ENCODE data around the gene MCAM. TPM values are rescaled to one million over a fixed set of nuclear protein-coding genes. Genes with fewer than 3 reads are reported as not detected.
A peak's percentile ranks its signal among the peaks of the same experiment; 100 is the strongest.

Gene MCAM
- total and polyA plus RNA-seq, 2 donors (not counting 3 experiments of a cell fraction or from before 2014, with no cell fraction given), result 1,027 to 2,543 TPM

- dilution Hi-C loops (cut with MboI; ENCODE audit: extremely low pct_ligation_motif_present, low sequenced_read_pairs), result no loop called here
- Histone ChIP-seq H3K9me1 (replicated peaks; ENCODE audit: control insufficient read depth, extremely low read depth, insufficient read depth, low read length) (no peaks in the 10 kb centered on the region), H4K20me1 (replicated peaks; ENCODE audit: control insufficient read depth, extremely low read depth, insufficient read depth, low read length) (no peaks in the 10 kb centered on the region), H3K27ac (ENCODE audit: insufficient read depth, low read depth, low read length) (peak overlapping the region; percentile 93), H3K9ac (replicated peaks; ENCODE audit: extremely low read depth, insufficient read depth, low read length) (peak overlapping the region; percentile 65), H3K4me3 (replicated peaks in 1 of 3; ENCODE audit: insufficient read depth in 1 of 3, low read depth in 1 of 3, low read length in 3 of 3) (peak overlapping the region in 2 of 3 experiments; percentile 29 to 87), H3K4me2 (ENCODE audit: insufficient read depth, low read length) (peak overlapping the region; percentile 6), H3K9me3 (replicated peaks; ENCODE audit: control insufficient read depth, insufficient read depth, low read length) (no peaks in the 10 kb centered on the region), H3K79me2 (ENCODE audit: control insufficient read depth, insufficient read depth, low read length) (peaks cover 48% of the 10 kb centered on the region), H3K36me3 (ENCODE audit: control insufficient read depth in 2 of 2, extremely low read depth in 1 of 2, insufficient read depth in 2 of 2, low read length in 2 of 2) (peaks cover 8 to 17% of the 10 kb centered on the region in 2 experiments), H3K4me1 (ENCODE audit: control insufficient read depth, extremely low read depth, insufficient read depth, low read length) (peaks cover 66% of the 10 kb centered on the region), H2AFZ (ENCODE audit: low read depth, low read length) (no peak overlapping the region), H3K27me3 (ENCODE audit: control insufficient read depth in 2 of 2, insufficient read depth in 2 of 2, low read length in 2 of 2) (no peaks in the 10 kb centered on the region)
- DNase-seq (ENCODE audit: low read depth, low spot score), result no peak
- no peak for FAIRE-seq
- TSS peak; percentile 15 for BruUV-seq (replicated peaks)
- TF ChIP-seq POLR2A (IDR thresholded peaks at IDR 0.05; ENCODE audit: low read depth, low read length) (no peak), JUN (IDR thresholded peaks at IDR 0.05; ENCODE audit: borderline replicate concordance, insufficient read depth, insufficient read length, low read depth) (no peak), GATA2 (IDR thresholded peaks at IDR 0.05; ENCODE audit: insufficient read depth, insufficient read length, low read depth, low read length) (no peak), POLR2AphosphoS5 (IDR thresholded peaks at IDR 0.05; ENCODE audit: insufficient read depth, low read depth, low read length) (no peak), CTCF (IDR thresholded peaks at IDR 0.05; ENCODE audit: extremely low read depth in 1 of 2, insufficient read depth in 1 of 2, low read depth in 1 of 2, low read length in 2 of 2) (no peak), FOS (IDR thresholded peaks at IDR 0.05; ENCODE audit: borderline replicate concordance, insufficient read depth, low read length) (no peak), EZH2 (IDR thresholded peaks at IDR 0.05; ENCODE audit: borderline replicate concordance, low read depth, low read length, severe bottlenecking) (no peak), MYC (IDR thresholded peaks at IDR 0.05; ENCODE audit: low read depth, low read length) (no peak)
- TF ChIP-seq, protein P1, sequence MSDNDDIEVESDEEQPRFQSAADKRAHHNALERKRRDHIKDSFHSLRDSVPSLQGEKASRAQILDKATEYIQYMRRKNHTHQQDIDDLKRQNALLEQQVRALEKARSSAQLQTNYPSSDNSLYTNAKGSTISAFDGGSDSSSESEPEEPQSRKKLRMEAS (IDR thresholded peaks at IDR 0.05; ENCODE audit: insufficient read depth, insufficient read length), result no peak
- ChIA-PET POLR2A (interaction anchor here (1.1 to 2.6 kb wide), 9 partner anchors 10 to 223 kb away, joined by 3 to 18 read pairs (median 9); partner anchors contain the start of genes C1QTNF5 and DPAGT1), CTCF (interaction anchor here (3.3 to 15.9 kb wide), 3 partner anchors 10 to 112 kb away, joined by 17 to 301 read pairs (median 136); partner anchors contain the start of genes C1QTNF5 and CBL)
- intact Hi-C loops (cut with micrococcal nuclease), result loop anchor here (5.0 kb wide), 2 partner anchors 250 to 405 kb away; partner anchors contain the start of gene VPS11
These were observed 786 bp upstream of the MCAM start for GRCh38 chr11:119317592-119318239.

Data from endothelial cell of umbilical vein (primary cell).